ENCODE results near the gene MISP.

DNA sequence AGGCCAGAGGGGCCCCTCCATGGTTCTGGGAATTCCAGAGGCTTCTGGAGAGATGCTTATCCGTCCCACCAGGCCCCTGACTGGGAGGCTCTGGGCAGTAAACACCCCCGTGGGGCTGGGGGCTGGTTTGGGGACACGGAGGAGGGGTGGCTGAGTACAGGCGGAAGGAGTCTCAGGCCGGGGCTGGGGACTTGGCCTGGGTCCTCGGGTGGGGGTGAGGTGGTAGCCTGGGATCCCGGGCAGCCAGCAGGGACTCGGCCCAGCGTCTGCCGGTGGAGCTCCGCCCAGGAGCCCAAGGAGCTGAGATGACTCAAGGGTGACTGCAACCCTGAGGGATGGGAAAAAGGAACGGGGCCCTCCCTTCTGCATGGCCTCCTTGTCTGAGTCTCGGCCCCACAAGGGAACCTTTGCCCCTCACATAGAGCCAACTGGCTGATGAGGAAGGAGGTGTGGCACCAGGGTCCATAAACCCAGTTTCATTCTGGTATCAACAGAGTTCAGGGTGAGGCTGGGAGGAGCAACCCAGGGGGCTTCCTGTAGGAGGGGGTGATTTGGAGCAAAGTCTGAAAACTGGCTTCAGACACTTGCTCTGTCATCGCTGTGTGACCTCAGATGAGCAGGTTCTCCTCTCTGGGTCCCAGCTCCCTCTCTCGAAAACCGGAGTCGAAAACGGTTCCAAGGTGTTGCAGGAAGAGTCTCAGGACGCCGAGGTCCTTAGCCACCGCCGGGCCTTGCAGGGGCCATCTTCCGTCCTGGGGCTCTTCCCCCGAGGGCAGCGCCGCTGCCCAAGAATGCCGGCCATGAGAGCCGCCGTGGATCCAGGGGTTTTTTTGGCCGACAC lies 809 bp downstream of the MISP start:
- TF ChIP-seq, protein P1, sequence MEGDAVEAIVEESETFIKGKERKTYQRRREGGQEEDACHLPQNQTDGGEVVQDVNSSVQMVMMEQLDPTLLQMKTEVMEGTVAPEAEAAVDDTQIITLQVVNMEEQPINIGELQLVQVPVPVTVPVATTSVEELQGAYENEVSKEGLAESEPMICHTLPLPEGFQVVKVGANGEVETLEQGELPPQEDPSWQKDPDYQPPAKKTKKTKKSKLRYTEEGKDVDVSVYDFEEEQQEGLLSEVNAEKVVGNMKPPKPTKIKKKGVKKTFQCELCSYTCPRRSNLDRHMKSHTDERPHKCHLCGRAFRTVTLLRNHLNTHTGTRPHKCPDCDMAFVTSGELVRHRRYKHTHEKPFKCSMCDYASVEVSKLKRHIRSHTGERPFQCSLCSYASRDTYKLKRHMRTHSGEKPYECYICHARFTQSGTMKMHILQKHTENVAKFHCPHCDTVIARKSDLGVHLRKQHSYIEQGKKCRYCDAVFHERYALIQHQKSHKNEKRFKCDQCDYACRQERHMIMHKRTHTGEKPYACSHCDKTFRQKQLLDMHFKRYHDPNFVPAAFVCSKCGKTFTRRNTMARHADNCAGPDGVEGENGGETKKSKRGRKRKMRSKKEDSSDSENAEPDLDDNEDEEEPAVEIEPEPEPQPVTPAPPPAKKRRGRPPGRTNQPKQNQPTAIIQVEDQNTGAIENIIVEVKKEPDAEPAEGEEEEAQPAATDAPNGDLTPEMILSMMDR (IDR thresholded peaks at IDR 0.05 in 2 of 3, conservative IDR thresholded peaks at IDR 0.05 in 1 of 3; ENCODE audit: control insufficient read depth in 2 of 3, extremely low read depth in 1 of 3, insufficient read depth in 1 of 3, low read depth in 3 of 3, low read length in 3 of 3), result no peak
- TF ChIP-seq, protein P2, sequence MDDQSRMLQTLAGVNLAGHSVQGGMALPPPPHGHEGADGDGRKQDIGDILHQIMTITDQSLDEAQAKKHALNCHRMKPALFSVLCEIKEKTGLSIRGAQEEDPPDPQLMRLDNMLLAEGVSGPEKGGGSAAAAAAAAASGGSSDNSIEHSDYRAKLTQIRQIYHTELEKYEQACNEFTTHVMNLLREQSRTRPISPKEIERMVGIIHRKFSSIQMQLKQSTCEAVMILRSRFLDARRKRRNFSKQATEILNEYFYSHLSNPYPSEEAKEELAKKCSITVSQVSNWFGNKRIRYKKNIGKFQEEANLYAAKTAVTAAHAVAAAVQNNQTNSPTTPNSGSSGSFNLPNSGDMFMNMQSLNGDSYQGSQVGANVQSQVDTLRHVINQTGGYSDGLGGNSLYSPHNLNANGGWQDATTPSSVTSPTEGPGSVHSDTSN (IDR thresholded peaks at IDR 0.05; ENCODE audit: insufficient replicate concordance, low read depth, low read length), result no peak
- TF ChIP-seq GABPA (IDR thresholded peaks at IDR 0.05; ENCODE audit: low read depth), result no peak
- TF ChIP-seq, protein P3, sequence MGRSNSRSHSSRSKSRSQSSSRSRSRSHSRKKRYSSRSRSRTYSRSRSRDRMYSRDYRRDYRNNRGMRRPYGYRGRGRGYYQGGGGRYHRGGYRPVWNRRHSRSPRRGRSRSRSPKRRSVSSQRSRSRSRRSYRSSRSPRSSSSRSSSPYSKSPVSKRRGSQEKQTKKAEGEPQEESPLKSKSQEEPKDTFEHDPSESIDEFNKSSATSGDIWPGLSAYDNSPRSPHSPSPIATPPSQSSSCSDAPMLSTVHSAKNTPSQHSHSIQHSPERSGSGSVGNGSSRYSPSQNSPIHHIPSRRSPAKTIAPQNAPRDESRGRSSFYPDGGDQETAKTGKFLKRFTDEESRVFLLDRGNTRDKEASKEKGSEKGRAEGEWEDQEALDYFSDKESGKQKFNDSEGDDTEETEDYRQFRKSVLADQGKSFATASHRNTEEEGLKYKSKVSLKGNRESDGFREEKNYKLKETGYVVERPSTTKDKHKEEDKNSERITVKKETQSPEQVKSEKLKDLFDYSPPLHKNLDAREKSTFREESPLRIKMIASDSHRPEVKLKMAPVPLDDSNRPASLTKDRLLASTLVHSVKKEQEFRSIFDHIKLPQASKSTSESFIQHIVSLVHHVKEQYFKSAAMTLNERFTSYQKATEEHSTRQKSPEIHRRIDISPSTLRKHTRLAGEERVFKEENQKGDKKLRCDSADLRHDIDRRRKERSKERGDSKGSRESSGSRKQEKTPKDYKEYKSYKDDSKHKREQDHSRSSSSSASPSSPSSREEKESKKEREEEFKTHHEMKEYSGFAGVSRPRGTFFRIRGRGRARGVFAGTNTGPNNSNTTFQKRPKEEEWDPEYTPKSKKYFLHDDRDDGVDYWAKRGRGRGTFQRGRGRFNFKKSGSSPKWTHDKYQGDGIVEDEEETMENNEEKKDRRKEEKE (IDR thresholded peaks at IDR 0.05), result no peak
- no peak for TF ChIP-seq NRF1 (conservative IDR thresholded peaks at IDR 0.05; ENCODE audit: low read depth, low read length)
- no peak for TF ChIP-seq YY1 (IDR thresholded peaks at IDR 0.05; ENCODE audit: low read depth, low read length)
- TF ChIP-seq NBN (IDR thresholded peaks at IDR 0.05), result no peak
- no peak for TF ChIP-seq POLR2A (IDR thresholded peaks at IDR 0.05; ENCODE audit: low read depth, low read length)
- no peak for TF ChIP-seq MEF2A (IDR thresholded peaks at IDR 0.05; ENCODE audit: insufficient read depth, low read depth, low read length)
- TF ChIP-seq EGR1 (IDR thresholded peaks at IDR 0.05; ENCODE audit: borderline replicate concordance in 1 of 2, low read depth in 2 of 2, low read length in 2 of 2), result no peak

All from GM12878 (cell line).